Activated naive CD8-positive, alpha-beta T cell treated with anti-CD3 and anti-CD28 coated beads, Interleukin-2, amount 50 U/mL, for 24 hours (primary cell): Measurements from ENCODE around the gene BCL6B.

Source experiments
- ATAC-seq: fragments of 150-1000 bp; cut with Tn5 transposase; one replicate; pipeline ENCODE4 v1.10.0; 2021
- DNase-seq: peaks from one replicate; pipeline ENCODE4 v3.0.0; 2021
- H3K27ac Mint-ChIP-seq: one replicate; pipeline ENCODE4 v1.8.0; 2021; ENCODE audit warnings: mild to moderate bottlenecking, mixed read lengths
- H3K27me3 Mint-ChIP-seq: one replicate; pipeline ENCODE4 v1.8.0; 2021; ENCODE audit warnings: mixed read lengths
- H3K36me3 Mint-ChIP-seq: one replicate; pipeline ENCODE4 v1.8.0; 2021; ENCODE audit warnings: low read depth, mixed read lengths
- H3K4me1 Mint-ChIP-seq: one replicate; pipeline ENCODE4 v1.8.0; 2021; ENCODE audit warnings: mixed read lengths
- H3K4me3 Mint-ChIP-seq: one replicate; pipeline ENCODE4 v1.8.0; 2021; ENCODE audit warnings: mild to moderate bottlenecking, moderate library complexity, mixed read lengths
- H3K9me3 Mint-ChIP-seq: one replicate; pipeline ENCODE4 v1.8.0; 2021; ENCODE audit warnings: mixed read lengths

Gene BCL6B

GRCh38 chr17:7077911-7078546 lies 55.2 kb downstream of the BCL6B start:
- ATAC-seq (no peak), DNase-seq (no peak)
- H3K27me3 Mint-ChIP-seq: peaks cover 2% of the 10 kb centered on the region
- H3K36me3 Mint-ChIP-seq: no peaks in the 10 kb centered on the region
- no peak overlapping the region for H3K27ac Mint-ChIP-seq
- H3K4me1 Mint-ChIP-seq: peaks cover 19% of the 10 kb centered on the region
- H3K9me3 Mint-ChIP-seq: no peaks in the 10 kb centered on the region
- no peak overlapping the region for H3K4me3 Mint-ChIP-seq

- ATAC-seq (no peak), DNase-seq (no peak)
- Mint-ChIP-seq H3K27me3 (peaks cover 7% of the 10 kb centered on the region), H3K9me3 (no peaks in the 10 kb centered on the region), H3K27ac (no peak overlapping the region), H3K36me3 (no peaks in the 10 kb centered on the region), H3K4me3 (no peak overlapping the region), H3K4me1 (peaks cover 22% of the 10 kb centered on the region)
Measured at GRCh38 chr17:7078711-7079110, 55.9 kb downstream of the BCL6B start.
